CD4-positive, alpha-beta T cell (primary cell): ENCODE results near the gene ZNF18. TPM values are rescaled to one million over a fixed set of nuclear protein-coding genes. Genes with fewer than 3 reads are reported as not detected.

Experiments used
- ATAC-seq: fragments of 200-7000 bp; cut with Tn5 transposase; one replicate; pipeline ENCODE4 v1.10.0; 2022; ENCODE audit warnings: mild to moderate bottlenecking; ENCODE audit not compliant: poor library complexity
- CTCF ChIA-PET: fragments of 350-600 bp; sonication (Branson Sonifier 250); formaldehyde crosslinking; loops from one replicate; lab custom pipeline; 2021; ENCODE audit warnings: antibody characterized with exemption, inconsistent platforms; lab: Charles Lee
- POLR2A ChIA-PET: fragments of 350-600 bp; sonication (Branson Sonifier 250); formaldehyde crosslinking; loops from one replicate; lab custom pipeline; 2021; ENCODE audit warnings: antibody characterized with exemption, inconsistent platforms; lab: Charles Lee
- DNase-seq, 14 experiments: peaks; one replicate each; pipeline ENCODE4 v3.0.0-alpha.2; 2013 to 2020; ENCODE audit warnings: mixed read lengths in 2 of 14
- H3K27ac ChIP-seq, 2 donors: one replicate each; pipeline versions ENCODE4 v1.5.1 to v1.7.0; 2013; ENCODE audit warnings: low read length in 2 of 2, low read depth in 1 of 2, mild to moderate bottlenecking in 1 of 2
- H3K27me3 ChIP-seq, 2 experiments: 1 replicate in 1 of 2; 2 replicates in 1 of 2; pipeline versions ENCODE4 v1.6.1 to v1.7.0; 2013; ENCODE audit warnings: low read length in 2 of 2, control low read depth in 1 of 2, mild to moderate bottlenecking in 1 of 2, moderate library complexity in 1 of 2; ENCODE audit not compliant: insufficient read depth in 2 of 2, control insufficient read depth in 1 of 2
- H3K36me3 ChIP-seq: one replicate; pipeline ENCODE4 v1.6.1; 2013; ENCODE audit warnings: low read length, control low read depth; ENCODE audit not compliant: insufficient read depth
- H3K4me1 ChIP-seq: one replicate; pipeline ENCODE4 v1.6.1; 2013; ENCODE audit warnings: low read length, control low read depth; ENCODE audit not compliant: insufficient read depth
- H3K4me3 ChIP-seq: one replicate; pipeline ENCODE4 v1.5.1; 2013; ENCODE audit warnings: mild to moderate bottlenecking, low read length, moderate library complexity
- H3K9me3 ChIP-seq, 2 experiments: 1 replicate in 1 of 2; 2 replicates in 1 of 2; pipeline versions ENCODE4 v1.6.1 to v1.7.0; 2013; ENCODE audit warnings: low read length in 2 of 2, mild to moderate bottlenecking in 2 of 2, control low read depth in 1 of 2, moderate library complexity in 1 of 2; ENCODE audit not compliant: control insufficient read depth in 1 of 2, insufficient read depth in 1 of 2
- H3K27ac Mint-ChIP-seq: one replicate; pipeline ENCODE4 v1.8.0; 2020; ENCODE audit warnings: mixed read lengths
- H3K27me3 Mint-ChIP-seq: one replicate; pipeline ENCODE4 v1.8.0; 2021; ENCODE audit warnings: mixed read lengths
- H3K36me3 Mint-ChIP-seq: one replicate; pipeline ENCODE4 v1.8.0; 2021; ENCODE audit warnings: low read depth, mixed read lengths
- H3K4me1 Mint-ChIP-seq: one replicate; pipeline ENCODE4 v1.8.0; 2021; ENCODE audit warnings: low read depth, mixed read lengths
- H3K4me3 Mint-ChIP-seq: one replicate; pipeline ENCODE4 v1.8.0; 2020; ENCODE audit warnings: mild to moderate bottlenecking, mixed read lengths
- H3K9me3 Mint-ChIP-seq: one replicate; pipeline ENCODE4 v1.8.0; 2020; ENCODE audit warnings: mixed read lengths
- intact Hi-C, 2 experiments: fragments of 100-400 bp; cut with DNase I in 1 of 2; cut with micrococcal nuclease in 1 of 2; formaldehyde crosslinking; loops; one replicate each; pipeline versions ENCODE4 v1.15.1 to v1.9.0; 2023 to 2025; cut with DNase I, micrococcal nuclease
- total RNA-seq, 174 experiments: library from RNA in 2 of 174; stranded (reverse) in 2 of 174; gene quantifications; one replicate each; pipeline ENCODE4 v1.2.3 and lab custom pipeline; 2021 to 2026
- TF ChIP-seq, protein P1 (sequence below): fragments of 200-600 bp; IDR thresholded peaks from one replicate; pipeline ENCODE4 v1.8.0; 2022; ENCODE audit warnings: antibody characterized with exemption, mild to moderate bottlenecking

Gene ZNF18
- total RNA-seq, 2 experiments from 2014 or later: 11.4 to 11.5 TPM

DNA sequence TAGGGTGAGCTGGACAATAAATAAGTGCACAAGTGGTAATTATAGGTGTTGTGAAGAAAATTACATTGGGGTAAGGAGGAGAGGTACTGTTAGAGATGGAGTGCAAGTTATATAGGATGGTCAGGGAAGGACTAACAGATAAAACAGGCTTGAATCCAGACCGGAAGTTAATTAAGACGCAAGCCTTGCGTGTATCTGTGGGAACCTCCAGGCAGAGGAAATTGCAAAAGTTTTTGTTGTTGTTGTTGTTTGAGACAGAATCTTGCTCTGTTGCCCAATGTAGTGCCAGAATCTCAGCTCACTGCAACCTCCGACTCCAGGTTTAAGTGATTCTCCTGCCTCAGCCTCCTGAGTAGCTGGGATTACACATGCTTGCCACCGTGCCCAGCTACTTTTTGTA lies 2.4 kb upstream of the ZNF18 start:
- no peak overlapping the region for H3K27ac ChIP-seq
- H3K4me1 ChIP-seq: peaks cover 12% of the 10 kb centered on the region
- DNase-seq: peak in 2 of 14 experiments; percentile 13 to 23
- Mint-ChIP-seq H3K4me1 (peaks cover 20% of the 10 kb centered on the region), H3K36me3 (peaks cover 12% of the 10 kb centered on the region), H3K9me3 (no peaks in the 10 kb centered on the region), H3K4me3 (no peak overlapping the region), H3K27ac (no peak overlapping the region), H3K27me3 (no peaks in the 10 kb centered on the region)
- TF ChIP-seq, protein P1, sequence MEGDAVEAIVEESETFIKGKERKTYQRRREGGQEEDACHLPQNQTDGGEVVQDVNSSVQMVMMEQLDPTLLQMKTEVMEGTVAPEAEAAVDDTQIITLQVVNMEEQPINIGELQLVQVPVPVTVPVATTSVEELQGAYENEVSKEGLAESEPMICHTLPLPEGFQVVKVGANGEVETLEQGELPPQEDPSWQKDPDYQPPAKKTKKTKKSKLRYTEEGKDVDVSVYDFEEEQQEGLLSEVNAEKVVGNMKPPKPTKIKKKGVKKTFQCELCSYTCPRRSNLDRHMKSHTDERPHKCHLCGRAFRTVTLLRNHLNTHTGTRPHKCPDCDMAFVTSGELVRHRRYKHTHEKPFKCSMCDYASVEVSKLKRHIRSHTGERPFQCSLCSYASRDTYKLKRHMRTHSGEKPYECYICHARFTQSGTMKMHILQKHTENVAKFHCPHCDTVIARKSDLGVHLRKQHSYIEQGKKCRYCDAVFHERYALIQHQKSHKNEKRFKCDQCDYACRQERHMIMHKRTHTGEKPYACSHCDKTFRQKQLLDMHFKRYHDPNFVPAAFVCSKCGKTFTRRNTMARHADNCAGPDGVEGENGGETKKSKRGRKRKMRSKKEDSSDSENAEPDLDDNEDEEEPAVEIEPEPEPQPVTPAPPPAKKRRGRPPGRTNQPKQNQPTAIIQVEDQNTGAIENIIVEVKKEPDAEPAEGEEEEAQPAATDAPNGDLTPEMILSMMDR: no peak
- ChIA-PET POLR2A (interaction anchor here (5.8 kb wide), 1 partner anchor 23 kb away, joined by 389 read pairs; the partner anchor contains the start of gene MAP2K4), CTCF (interaction anchor here (1.6 kb wide), 1 partner anchor 20 kb away, joined by 4 read pairs; no protein-coding TSS in a partner anchor)
- intact Hi-C loops: loop anchor here in 1 of 2 experiments (5.0 kb wide), 1 partner anchor 1018 kb away; the partner anchor contains the start of gene ELAC2
- H3K36me3 ChIP-seq: no peaks in the 10 kb centered on the region
- H3K27me3 ChIP-seq: no peaks in the 10 kb centered on the region
- no peak overlapping the region for H3K4me3 ChIP-seq
- ATAC-seq: no peak
- no peaks in the 10 kb centered on the region for H3K9me3 ChIP-seq

DNA sequence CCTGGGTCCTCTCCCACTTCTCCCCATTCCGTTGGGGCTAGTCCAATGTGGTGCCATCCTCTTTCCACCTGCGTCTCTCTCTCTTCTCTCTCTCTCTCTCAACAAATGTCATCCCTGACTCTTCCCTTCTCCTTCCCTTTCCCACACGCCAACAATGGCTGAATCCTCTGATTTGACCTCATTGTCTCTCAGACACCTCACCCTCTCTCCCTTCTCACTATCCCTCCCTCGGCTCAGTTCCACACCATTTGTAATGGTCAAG lies 628 bp upstream of the ZNF18 start:
- peaks cover 23% of the 10 kb centered on the region for H3K36me3 Mint-ChIP-seq
- POLR2A ChIA-PET: interaction anchor here (0.9 to 5.8 kb wide), 21 partner anchors 9 to 1298 kb away, joined by 3 to 389 read pairs (median 6); partner anchors contain the start of genes ELAC2 and MAP2K4
- peak overlapping the region; percentile 97 for H3K4me3 Mint-ChIP-seq
- Histone ChIP-seq H3K27me3 (no peaks in the 10 kb centered on the region), H3K27ac (peak overlapping the region; percentile 76 to 78), H3K4me3 (peak overlapping the region; percentile 90), H3K4me1 (peaks cover 12% of the 10 kb centered on the region), H3K9me3 (no peaks in the 10 kb centered on the region), H3K36me3 (no peaks in the 10 kb centered on the region)
- H3K9me3 Mint-ChIP-seq: no peaks in the 10 kb centered on the region
- peaks cover 28% of the 10 kb centered on the region for H3K4me1 Mint-ChIP-seq
- intact Hi-C loops: loop anchor here (1.0 to 5.0 kb wide), 2 partner anchors 22 to 1019 kb away; partner anchors contain the start of genes MAP2K4 (in 2 of the 2) and ELAC2 (in 1 of the 2)
- ATAC-seq: no peak
- no peaks in the 10 kb centered on the region for H3K27me3 Mint-ChIP-seq
- TF ChIP-seq, protein P1: no peak
- DNase-seq: peak in 3 of 14 experiments; percentile 1 to 11 (median 3)
- peak overlapping the region; percentile 88 for H3K27ac Mint-ChIP-seq
- CTCF ChIA-PET: interaction anchor here (3.2 kb wide), 1 partner anchor 24 kb away, joined by 21 read pairs; the partner anchor contains the start of gene MAP2K4

DNA sequence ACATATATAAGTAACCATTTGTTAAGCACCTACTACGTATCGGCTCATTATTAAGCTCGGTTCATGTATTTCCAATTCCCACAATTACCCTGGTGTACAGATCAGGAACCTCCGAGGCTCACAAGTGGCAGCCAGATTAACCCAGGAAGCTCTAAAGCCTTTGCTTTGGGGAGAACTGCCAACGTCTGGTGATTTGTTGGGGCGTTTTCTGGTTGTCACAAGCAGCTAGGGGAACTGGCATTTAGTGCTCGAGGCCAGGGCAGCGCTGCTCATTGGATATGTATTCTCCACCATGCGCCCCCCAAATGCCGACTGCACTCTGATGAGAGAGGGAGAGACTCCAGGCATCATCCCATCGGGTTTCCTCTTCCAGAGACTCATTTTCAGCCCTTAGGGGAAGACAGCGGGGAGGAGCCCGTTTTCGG lies 541 bp downstream of the ZNF18 start:
- intact Hi-C loops: loop anchor here (1.0 to 5.0 kb wide), 2 partner anchors 24 to 1021 kb away; partner anchors contain the start of genes ELAC2 (in 1 of the 2) and MAP2K4 (in 1 of the 2)
- peak overlapping the region; percentile 74 to 78 for H3K27ac ChIP-seq
- H3K9me3 ChIP-seq: no peaks in the 10 kb centered on the region
- H3K36me3 Mint-ChIP-seq: peaks cover 33% of the 10 kb centered on the region
- H3K4me3 ChIP-seq: peak overlapping the region; percentile 90
- peaks cover 9% of the 10 kb centered on the region for H3K36me3 ChIP-seq
- no peaks in the 10 kb centered on the region for H3K27me3 ChIP-seq
- peak overlapping the region; percentile 98 for H3K4me3 Mint-ChIP-seq
- H3K9me3 Mint-ChIP-seq: no peaks in the 10 kb centered on the region
- ATAC-seq (peak; percentile 26), DNase-seq (peak in 8 of 14 experiments; percentile 2 to 65 (median 18))
- peaks cover 12% of the 10 kb centered on the region for H3K4me1 ChIP-seq
- H3K27ac Mint-ChIP-seq: peak overlapping the region; percentile 88
- POLR2A ChIA-PET: interaction anchor here (0.9 to 5.8 kb wide), 26 partner anchors 8 to 1297 kb away, joined by 3 to 389 read pairs (median 5); partner anchors contain the start of genes ELAC2 and MAP2K4
- H3K4me1 Mint-ChIP-seq: peaks cover 32% of the 10 kb centered on the region
- CTCF ChIA-PET: interaction anchor here (3.2 kb wide), 1 partner anchor 25 kb away, joined by 21 read pairs; the partner anchor contains the start of gene MAP2K4
- no peaks in the 10 kb centered on the region for H3K27me3 Mint-ChIP-seq
- TF ChIP-seq, protein P1: no peak
